HUES64 (cell line): Measurements from ENCODE around the gene RAB40AL. TPM values are rescaled to one million over a fixed set of nuclear protein-coding genes. Genes with fewer than 3 reads are reported as not detected.
"Not testable (repeated sequence)": the region's sequence is repeated elsewhere in the genome, so short reads cannot be mapped to it uniquely, and the experiment has no call there.

Experiments used
- H3K27ac ChIP-seq: 2 replicates; pipeline ENCODE4 v1.7.0; 2013; ENCODE audit warnings: low read depth, low read length, inconsistent platforms
- H3K27me3 ChIP-seq: 2 replicates; pipeline ENCODE4 v1.6.1; 2013; ENCODE audit warnings: mild to moderate bottlenecking, low read length; ENCODE audit not compliant: insufficient read depth
- H3K36me3 ChIP-seq: 2 replicates; pipeline ENCODE4 v1.6.1; 2013; ENCODE audit warnings: mild to moderate bottlenecking, low read length; ENCODE audit not compliant: insufficient read depth
- H3K4me1 ChIP-seq: 2 replicates; pipeline ENCODE4 v1.6.1; 2013; ENCODE audit warnings: mild to moderate bottlenecking, low read length, moderate library complexity; ENCODE audit not compliant: insufficient read depth
- H3K4me3 ChIP-seq: 2 replicates; pipeline ENCODE4 v1.5.1; 2013; ENCODE audit warnings: mild to moderate bottlenecking, low read length, moderate library complexity
- H3K9ac ChIP-seq: 2 replicates; pipeline ENCODE4 v1.6.1; 2013; ENCODE audit warnings: mild to moderate bottlenecking, low read depth, low read length
- H3K9me3 ChIP-seq: 2 replicates; pipeline ENCODE4 v1.6.1; 2013; ENCODE audit warnings: low read depth, low read length; ENCODE audit not compliant: insufficient read depth
- WGBS: fragments of 150-250, 120-280 bp; methylation state at CpG from one replicate; pipeline ENCODE4 v1.1.7; 2013; ENCODE audit warnings: missing lambda C conversion rate; 5-methylcytosine and 5-hydroxymethylcytosine counted together
- polyA plus RNA-seq, 2 experiments: library from polyadenylated mRNA; stranded (reverse); fragments of 50-300 nt; gene quantifications; one replicate each; pipeline ENCODE4 v1.2.3, GENCODE V29; 2013

The RAB40AL gene, protein sequence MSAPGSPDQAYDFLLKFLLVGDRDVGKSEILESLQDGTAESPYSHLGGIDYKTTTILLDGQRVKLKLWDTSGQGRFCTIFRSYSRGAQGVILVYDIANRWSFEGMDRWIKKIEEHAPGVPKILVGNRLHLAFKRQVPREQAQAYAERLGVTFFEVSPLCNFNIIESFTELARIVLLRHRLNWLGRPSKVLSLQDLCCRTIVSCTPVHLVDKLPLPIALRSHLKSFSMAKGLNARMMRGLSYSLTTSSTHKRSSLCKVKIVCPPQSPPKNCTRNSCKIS
- not detected for polyA plus RNA-seq (2013, experiment 1 of 2)
- not detected for polyA plus RNA-seq (2013, experiment 2 of 2)

DNA sequence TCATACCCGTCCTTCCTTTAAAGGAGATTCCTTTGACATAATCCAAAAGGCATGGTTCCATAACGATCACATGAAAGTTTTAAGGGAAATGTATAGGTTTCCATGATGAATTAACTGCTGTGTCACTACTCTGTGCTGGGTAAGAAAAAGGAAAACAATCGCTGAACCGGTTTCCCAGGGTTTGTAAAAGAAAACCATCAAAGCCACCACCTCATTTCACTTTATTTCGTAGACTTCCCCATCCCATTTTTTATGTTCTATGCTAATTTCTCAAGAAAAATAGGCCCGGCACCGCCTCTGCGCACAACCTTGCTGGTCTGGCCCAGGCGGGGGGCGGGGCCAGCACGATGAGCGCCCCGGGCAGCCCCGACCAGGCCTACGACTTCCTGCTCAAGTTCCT, at the start of gene RAB40AL:
Gene RAB40AL (plus strand): TSS at position 301 of the 400 bp plus-strand sequence. CDS start 47 bp downstream, at position 348.
- not testable (repeated sequence) for H3K4me3 ChIP-seq, H3K4me1 ChIP-seq, H3K36me3 ChIP-seq, H3K27ac ChIP-seq, H3K9ac ChIP-seq, H3K9me3 ChIP-seq, H3K27me3 ChIP-seq
- WGBS: 95% methylated on average over 13 of the region's 15 CpGs

DNA sequence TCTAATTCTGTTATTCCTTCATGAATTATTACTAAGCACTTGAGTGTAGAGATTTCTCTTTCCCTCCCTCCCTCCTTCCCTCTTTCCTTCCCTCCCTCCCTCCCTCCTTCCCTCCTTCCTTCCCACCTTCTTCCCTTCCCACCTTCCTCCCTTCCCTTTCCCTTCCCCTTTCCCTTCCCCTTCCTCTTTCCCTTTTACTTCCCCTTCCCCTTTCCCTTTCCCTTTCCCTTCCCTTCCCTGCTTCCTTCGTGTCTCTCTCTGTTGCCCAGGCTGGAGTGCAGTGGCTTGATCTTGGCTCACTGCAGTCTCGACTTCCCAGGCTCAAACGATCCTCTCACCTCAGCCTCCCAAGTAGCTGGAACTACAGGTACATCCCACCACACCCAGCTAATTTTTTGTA, 49.4 kb upstream of the RAB40AL start:
- no peaks in the 10 kb centered on the region for H3K9me3 ChIP-seq
- H3K4me1 ChIP-seq: no peaks in the 10 kb centered on the region
- WGBS: 90% methylated on average over 2 of the region's 3 CpGs
- no peak overlapping the region for H3K9ac ChIP-seq
- H3K27me3 ChIP-seq: no peaks in the 10 kb centered on the region
- no peak overlapping the region for H3K27ac ChIP-seq
- no peak overlapping the region for H3K4me3 ChIP-seq
- peaks cover 3% of the 10 kb centered on the region; the same call in 1 of the 2 replicates for H3K36me3 ChIP-seq

DNA sequence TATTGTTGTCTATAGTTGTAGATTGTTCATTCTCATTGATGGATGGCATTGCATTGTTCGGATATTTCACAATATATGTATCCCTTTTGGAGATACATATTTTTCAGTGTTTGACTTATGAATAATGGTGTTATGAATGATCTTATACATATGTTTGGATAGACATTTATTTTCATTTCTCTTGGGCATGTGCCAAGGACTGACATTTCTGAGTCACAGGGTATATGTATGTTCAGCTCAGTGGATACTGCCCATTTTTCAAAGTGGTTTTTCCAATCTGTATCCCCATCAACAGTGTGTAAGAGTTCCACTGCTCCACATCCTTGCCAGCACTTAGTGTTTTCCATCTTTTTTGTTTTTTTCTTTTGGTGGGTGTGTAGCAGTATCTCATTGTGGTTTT, 45.0 kb upstream of the RAB40AL start:
- Histone ChIP-seq H3K9ac (no peak overlapping the region), H3K4me3 (no peak overlapping the region), H3K27ac (no peak overlapping the region), H3K27me3 (no peaks in the 10 kb centered on the region), H3K36me3 (peaks cover 3% of the 10 kb centered on the region; the same call in 1 of the 2 replicates), H3K4me1 (no peaks in the 10 kb centered on the region), H3K9me3 (no peaks in the 10 kb centered on the region)
- no CpG with 5 or more reads among the region's 1 CpG for WGBS

DNA sequence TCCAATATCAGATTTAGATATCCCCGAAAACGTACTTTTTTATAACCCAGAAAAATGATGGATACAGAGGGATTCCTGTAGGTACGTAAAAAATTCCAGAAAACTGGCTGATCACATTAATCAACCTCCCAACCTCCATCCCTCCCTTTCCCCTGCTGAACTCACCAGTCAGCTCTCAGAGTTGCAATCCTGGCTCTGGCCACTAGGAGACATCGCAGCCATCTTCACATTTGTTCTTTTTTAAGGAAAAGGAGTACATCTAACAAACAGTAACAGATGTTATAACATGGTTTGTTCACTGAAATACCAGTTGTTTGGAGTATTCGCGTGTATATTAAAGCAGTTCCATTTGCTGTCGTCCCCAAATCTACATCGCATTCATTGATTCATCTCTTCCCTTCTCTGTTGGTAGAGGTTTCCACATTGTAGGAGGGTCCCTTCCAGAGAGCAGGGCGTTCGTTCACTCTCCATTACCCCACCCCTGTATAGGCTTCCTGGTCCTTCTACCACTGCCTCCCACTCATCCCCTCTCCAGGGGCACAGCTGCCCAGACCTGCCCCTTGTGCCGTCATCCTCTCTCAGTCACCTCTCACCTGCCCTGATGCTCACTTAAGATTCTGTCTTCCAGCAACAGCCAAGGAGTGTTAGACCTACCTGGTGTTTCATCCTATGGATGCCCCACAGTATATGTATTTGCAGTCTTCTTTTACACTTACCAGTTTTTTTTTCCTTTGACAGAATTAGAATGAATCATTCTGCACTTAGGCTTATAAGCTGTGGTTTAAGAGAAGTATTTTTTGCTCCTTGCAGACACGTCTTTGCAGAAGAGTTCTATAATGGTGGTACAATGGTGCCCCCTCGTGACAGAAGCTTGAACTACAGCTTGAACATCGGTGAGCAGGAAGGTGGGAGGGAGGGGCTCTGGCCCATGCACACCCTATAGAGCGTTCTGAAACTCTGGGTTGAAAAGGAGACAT, 36.8 kb upstream of the RAB40AL start:
- Histone ChIP-seq H3K9ac (no peak overlapping the region), H3K36me3 (no peaks in the 10 kb centered on the region), H3K4me3 (no peak overlapping the region), H3K4me1 (no peaks in the 10 kb centered on the region), H3K27me3 (no peaks in the 10 kb centered on the region), H3K9me3 (no peaks in the 10 kb centered on the region), H3K27ac (no peak overlapping the region)
- WGBS: 59% methylated on average over 14 of the region's 15 CpGs

DNA sequence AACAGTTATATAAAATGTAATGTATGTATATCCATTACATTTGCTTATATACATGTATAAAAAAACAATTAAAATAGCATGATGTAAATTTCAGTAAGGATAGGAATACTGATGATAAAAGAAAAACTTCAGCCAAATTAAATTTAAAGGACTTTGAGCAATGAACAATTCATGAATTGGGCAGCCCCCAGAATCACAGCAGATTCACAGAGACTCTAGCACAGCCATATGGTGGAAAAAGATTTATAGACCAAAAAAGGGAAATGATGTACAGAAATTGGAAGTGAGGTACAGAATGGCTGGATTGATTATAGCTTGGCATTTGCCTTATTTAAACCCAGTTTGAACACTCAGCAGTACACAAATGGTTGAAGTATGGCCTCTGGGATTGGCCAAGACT, 34.7 kb upstream of the RAB40AL start:
- Histone ChIP-seq H3K4me1 (no peaks in the 10 kb centered on the region), H3K9ac (no peak overlapping the region), H3K36me3 (peaks cover 13% of the 10 kb centered on the region; the same call in 1 of the 2 replicates), H3K27me3 (no peaks in the 10 kb centered on the region), H3K27ac (no peak overlapping the region), H3K9me3 (no peaks in the 10 kb centered on the region), H3K4me3 (no peak overlapping the region)

DNA sequence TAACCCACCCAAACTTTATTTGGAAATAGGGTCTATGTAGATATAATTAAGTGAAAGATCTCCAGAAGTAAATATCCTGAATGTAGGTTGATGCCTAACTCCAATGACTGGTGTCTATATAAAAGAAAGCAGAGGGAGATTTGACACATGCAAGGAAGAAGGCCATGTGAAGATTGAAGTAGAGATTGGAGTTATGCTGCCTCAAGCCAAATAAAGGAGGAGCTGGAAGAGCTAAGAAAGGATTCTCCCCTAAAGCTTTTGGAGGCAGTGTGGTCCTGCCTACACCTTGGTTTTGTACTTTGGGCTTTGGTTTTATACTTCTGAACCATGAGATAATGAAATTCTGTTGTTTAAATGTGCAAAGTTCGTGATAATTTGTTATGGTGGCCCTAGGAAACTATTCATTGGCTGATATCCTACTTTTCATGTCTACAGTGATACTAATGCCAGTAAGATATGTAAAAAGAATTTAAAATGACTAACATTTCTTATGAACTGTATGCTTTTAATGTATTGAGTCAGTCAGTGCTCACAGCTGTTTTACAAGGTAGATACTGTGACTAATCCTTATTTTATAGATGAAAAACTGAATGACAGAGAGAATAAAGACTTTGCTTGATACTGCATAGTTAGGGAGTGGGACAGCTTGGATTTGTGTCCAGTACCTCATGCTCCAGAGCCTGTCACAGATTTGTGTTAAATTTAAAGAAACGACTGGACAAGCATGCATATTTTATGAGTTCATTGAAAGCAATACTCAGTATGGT, 5.9 kb upstream of the RAB40AL start:
- no peaks in the 10 kb centered on the region for H3K9me3 ChIP-seq
- H3K9ac ChIP-seq: no peak overlapping the region
- 80% methylated on average over 2 of the region's 2 CpGs for WGBS
- no peak overlapping the region for H3K27ac ChIP-seq
- H3K36me3 ChIP-seq: no peaks in the 10 kb centered on the region
- no peaks in the 10 kb centered on the region for H3K27me3 ChIP-seq
- no peak overlapping the region for H3K4me3 ChIP-seq
- H3K4me1 ChIP-seq: no peaks in the 10 kb centered on the region

DNA sequence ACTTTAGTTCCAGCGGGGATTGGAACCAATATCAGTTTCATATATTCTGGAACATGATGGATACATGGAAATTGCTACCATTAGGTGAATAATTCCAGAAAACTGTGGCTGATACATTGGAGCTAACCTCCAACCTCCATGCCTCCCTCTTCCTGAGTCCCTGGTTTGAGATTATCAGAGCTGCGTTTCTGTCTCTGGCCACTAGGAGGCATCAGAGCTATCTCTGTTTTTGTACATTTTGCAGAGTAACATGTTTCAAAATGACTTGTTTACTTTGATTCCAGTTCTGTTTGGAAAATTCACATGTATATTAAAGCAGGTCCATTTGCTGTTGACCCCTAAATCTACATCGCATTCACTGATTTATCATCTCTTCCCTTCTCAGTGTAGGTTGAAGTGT, 2.4 kb upstream of the RAB40AL start:
- 56% methylated on average over 2 of the region's 3 CpGs for WGBS
- Histone ChIP-seq H3K27me3 (no peaks in the 10 kb centered on the region), H3K4me3 (no peak overlapping the region), H3K4me1 (no peaks in the 10 kb centered on the region), H3K9ac (no peak overlapping the region), H3K36me3 (no peaks in the 10 kb centered on the region), H3K27ac (no peak overlapping the region), H3K9me3 (no peaks in the 10 kb centered on the region)

DNA sequence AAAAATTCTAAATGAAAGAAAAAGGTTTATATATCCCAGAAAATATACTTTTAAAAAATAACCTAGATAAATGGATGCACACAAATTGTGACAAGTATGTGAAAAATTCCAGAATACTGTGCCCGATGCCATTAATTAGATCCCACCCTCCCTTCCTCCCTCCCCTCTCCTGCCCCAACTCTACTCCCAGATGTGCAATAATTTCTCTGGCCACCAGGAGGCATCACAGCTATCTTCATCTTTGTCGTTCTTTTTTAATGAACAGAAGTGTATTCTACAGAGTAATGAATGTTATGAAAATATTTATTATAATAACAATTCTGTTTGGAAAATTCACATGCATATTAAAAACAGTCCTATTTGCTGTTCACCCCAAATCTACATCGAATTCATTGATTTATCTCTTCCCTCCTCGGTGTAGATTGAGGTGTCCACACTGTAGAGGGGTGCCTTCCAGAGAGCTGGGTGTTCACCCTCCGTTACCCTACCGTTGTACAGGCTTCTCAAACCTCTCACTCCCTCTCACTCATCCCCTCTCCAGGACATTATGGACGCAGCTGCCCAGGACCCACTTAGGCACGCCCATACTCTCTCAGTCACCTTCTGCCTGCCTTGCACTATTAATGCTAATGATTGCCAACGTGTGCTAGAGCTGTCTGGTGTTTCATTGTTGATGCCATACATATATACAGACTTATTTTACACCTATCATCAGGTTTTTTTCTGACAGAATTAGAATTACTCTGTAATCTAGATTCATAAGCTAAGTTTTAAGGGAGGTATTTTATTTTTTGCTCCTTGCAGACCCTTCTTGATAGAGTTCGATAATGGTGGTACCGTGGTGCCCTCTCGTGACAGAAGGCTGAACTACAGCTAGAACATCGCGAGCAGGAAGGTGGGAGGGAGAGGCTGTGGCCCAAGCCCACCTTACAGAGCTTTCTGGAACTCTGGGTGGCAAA, 14.1 kb downstream of the RAB40AL start:
- Histone ChIP-seq H3K36me3 (no peaks in the 10 kb centered on the region), H3K9ac (no peak overlapping the region), H3K27me3 (no peaks in the 10 kb centered on the region), H3K27ac (no peak overlapping the region), H3K4me1 (no peaks in the 10 kb centered on the region), H3K9me3 (no peaks in the 10 kb centered on the region), H3K4me3 (peak overlapping the region; percentile 42)
- WGBS: 11% methylated on average over 12 of the region's 14 CpGs

DNA sequence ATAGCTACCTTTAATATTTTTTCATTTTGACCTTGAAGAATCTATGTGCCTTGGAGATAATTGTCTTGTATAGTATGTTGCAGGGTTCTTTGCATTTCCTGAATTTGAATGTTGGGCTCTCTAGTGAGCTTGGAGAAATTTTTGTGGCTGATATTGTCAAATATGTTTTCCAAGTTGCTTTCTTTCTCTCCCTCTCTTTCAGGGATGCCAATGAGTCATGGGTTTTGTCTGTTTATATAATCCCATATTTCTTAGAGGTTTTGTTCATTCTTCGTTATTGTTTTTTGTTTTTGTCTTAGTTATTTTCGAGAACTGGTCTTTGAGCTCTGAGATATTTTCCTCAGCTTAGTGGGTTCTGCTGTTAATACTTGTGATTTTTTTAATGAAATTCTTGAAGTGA, 20.7 kb downstream of the RAB40AL start:
- H3K4me3 ChIP-seq: no peak overlapping the region
- H3K27ac ChIP-seq: no peak overlapping the region
- H3K27me3 ChIP-seq: no peaks in the 10 kb centered on the region
- no peaks in the 10 kb centered on the region for H3K9me3 ChIP-seq
- H3K4me1 ChIP-seq: no peaks in the 10 kb centered on the region
- 94% methylated on average over 2 of the region's 2 CpGs for WGBS
- H3K9ac ChIP-seq: no peak overlapping the region
- no peaks in the 10 kb centered on the region for H3K36me3 ChIP-seq

DNA sequence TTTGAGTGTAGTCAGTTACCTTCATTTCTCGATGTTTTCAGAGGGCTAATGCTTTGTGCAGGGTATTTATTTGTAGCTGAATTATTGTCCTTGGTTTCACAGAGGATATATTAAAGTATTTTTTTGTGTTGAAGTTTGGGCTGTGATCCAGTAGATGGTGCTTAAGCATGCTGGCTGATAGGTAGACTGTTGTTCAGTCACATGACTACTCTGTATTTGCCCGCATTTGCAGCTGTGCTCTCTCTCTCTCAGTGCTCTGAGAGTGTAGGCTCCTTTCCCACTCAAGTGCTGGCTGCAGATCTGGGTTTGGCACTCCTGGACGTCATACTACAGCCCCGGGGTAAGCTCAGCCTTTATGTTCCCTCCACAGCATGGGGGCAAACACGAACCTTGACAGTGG, 21.7 kb downstream of the RAB40AL start:
- H3K36me3 ChIP-seq: no peaks in the 10 kb centered on the region
- H3K27ac ChIP-seq: no peak overlapping the region
- WGBS: 86% methylated on average over 5 of the region's 5 CpGs
- H3K9me3 ChIP-seq: no peaks in the 10 kb centered on the region
- no peaks in the 10 kb centered on the region for H3K4me1 ChIP-seq
- no peaks in the 10 kb centered on the region for H3K27me3 ChIP-seq
- H3K9ac ChIP-seq: no peak overlapping the region
- no peak overlapping the region for H3K4me3 ChIP-seq
